IPS-NIHi7 (cell line): ENCODE measurements around the gene ELF4.
A peak's percentile ranks its signal among the peaks of the same experiment; 100 is the strongest.

ENCODE experiments used
- DNase-seq: peaks from one replicate; pipeline ENCODE4 v3.0.0; 2012; ENCODE audit warnings: mixed read lengths; ENCODE audit errors: extremely low spot score

Gene ELF4

DNA sequence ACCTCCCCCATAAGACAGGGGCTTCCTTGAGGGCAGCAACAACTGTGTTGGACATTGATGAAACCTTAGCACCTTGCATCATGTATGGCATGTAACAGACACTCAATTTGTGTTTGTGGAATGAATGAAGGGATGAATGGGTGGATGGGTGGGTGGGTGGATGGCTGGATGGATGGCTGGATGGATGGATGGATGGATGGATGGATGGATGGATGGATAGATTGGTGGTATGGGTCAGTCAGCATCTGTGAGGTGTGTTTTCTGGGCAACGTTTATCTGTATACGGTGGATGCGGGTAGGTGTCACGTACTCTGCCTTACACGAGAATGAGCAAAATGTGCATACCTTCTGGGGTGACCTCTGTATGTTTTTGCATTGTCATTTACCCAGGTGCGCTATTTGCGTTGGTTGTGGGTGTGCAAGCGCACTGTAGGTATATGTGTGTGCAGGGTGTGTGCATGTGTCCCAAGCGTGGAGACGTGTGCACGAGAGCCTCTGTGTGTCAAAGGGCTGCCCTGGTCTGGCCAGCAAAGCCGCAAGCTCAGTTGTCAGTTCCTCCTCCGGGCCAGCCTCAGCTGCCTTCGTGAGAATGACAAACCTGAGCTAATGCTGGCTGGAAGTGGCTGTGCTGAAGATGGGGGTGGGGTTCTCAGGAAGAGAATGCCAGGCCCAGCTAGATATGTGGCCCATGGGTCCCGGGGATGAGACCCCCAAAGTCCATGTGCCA lies 26.5 kb downstream of the ELF4 start:
- no peak for DNase-seq

DNA sequence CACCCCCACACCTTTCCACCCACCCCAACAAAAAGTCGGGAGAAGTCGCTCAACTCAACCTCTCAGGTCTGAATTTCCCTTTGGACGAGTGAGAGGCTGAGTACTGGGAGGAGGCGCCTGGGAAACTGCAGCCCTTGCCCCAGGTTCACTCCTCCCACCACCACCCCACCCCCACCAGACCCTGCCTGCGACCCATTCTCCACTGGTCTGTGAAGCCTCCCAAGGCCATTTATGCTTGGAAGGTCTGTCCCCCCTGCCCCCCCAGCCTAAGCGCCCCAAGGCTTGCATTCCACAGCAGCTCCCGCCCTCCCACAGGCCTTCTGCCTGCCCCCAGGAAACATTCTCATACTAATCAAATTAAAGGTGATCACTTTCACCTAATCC lies 27.2 kb downstream of the ELF4 start:
- DNase-seq = peak; percentile 68

DNA sequence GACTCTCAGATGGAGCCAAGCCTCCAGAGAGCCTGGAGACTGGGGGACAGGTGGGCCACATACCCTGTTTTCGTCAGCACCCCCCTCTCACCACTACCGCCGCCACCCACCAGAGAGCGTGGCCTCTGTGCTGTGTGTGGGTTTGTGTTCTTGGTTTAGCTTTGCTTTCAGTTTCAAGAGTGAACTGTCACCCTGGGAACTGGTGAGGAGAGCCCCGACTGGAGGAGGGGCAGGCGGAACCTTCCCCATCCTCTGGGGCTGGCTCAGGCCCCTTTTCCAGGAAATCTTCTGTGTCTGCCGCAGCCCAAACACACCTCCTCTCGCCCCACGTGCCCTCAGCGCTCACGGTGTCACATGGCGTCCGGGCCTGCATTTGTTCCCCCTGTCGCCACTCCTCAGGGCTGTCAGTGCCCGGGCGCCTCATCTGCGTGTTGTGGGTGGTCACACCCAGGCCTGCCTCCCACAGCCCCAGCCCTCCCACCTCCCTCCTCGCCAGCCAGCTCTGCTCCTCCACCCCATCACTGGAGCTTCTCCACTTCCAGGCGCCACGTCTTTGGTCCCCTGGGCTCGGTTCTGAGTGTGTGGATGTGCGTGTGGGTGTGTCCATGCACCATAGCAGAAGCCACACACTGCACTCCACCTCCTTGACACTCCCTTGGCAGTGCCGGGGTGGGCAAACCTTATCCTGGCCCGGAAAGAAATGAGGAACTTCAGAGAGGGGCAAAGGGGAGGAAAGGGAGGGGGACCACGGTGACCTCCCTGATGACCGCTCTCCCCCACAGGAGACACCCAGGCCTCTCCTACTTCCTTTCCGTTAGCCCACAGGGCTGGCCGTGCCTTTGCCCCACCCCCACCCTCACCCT lies 27.8 kb downstream of the ELF4 start:
- no peak for DNase-seq

DNA sequence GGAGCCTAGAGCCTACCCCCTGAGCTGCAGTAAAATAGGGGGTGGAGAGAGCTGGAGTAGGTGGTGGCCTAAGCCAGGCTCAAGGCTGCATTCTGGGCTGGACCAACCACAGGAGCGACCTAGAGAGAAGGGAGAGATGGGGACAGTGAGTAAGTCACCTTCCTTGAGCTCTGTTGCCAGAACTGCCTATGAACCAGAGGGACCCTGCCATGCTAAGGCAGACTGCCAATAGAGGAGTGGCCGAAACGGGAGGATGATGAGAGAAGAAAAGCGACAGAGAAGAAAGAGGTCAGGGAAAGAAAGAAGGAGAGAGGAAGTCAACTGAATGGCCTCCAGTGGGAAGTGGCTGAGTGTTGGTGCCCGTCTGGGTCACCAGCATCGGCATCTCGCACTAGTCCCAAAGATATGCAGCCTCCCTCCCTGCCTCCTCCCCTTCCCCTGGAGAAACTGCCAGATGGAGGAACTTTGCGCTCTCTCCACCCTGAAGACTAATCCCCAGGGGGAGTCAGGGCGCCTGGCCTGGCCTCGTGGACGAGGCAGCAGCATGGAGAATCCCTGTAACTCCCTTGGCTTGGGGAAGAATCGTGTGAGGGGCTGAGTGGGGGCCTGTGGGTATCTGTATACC lies 28.8 kb downstream of the ELF4 start:
- DNase-seq = no peak

DNA sequence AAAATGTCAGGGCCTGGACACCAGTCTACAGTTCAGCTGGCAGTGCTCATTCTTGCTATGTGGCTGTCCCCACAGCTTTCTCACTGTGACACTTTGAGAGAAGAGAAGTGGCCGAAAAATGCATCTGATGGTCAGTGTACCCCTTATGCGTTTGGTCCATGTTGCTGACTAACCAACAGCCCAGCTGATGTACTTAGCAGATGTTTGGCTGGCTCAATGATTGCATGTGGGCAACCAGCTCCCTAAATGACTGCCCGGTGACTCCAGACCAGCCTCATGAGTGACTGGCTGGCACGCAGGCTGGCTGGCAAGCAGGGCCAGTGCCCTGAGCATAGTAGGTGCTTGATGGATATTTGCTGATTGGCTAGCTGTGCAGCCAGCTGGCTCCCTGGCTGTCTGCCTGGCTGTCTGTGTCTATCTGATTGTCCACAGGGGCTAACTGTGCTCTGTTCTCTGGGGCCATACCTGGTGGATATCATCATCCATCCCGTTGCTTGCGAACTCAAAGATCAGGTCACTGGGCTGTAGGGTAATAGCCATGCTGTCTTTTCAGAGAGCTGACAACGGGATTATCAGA lies 29.4 kb downstream of the ELF4 start:
- DNase-seq = no peak

DNA sequence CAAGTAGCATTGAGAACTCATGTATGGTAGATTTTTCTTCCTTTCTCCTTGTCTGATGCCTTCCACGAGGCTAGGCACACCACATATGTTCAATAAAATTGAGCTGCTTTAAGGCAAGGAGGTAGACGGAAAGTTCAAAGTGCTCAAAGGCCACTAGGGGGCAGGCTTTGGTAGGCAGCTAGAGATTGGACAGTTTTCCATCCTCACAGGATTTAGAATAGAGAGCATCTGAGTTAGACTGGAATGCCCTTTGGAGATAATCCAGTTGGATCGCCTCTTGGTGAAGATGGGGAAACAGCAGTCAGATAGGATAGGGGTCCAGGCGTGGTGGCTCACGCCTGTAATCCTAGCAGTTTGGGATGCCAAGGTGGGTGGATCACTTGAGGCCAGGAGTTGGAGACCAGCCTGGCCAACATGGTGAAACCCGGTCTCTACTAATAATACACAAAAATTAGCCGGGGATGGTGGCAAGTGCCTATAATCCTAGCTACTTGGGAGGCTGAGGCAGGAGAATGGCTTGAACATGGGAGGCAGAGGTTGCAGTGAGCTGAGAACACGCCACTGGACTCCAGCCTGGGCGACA lies 30.4 kb downstream of the ELF4 start:
- peak; percentile 84 for DNase-seq

DNA sequence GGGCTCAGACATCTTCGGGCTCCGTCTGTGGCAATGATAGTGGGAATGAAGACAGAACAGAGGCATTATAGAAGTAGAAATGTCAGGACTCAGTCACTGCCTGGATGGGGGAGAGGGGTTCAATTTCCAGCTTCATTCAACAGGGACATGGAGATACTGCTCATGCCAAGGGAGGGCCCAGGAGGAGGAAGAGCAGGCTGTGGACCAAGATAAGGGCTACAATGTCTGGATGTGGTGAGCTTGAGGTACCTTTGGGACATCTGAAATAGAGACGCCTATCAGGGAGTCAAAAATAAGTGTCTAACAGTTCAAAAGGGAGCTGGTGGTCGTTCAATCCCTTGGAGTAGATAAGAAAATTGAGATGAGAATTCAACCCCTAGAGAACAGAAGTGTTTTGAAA lies 34.5 kb downstream of the ELF4 start:
- DNase-seq = no peak

DNA sequence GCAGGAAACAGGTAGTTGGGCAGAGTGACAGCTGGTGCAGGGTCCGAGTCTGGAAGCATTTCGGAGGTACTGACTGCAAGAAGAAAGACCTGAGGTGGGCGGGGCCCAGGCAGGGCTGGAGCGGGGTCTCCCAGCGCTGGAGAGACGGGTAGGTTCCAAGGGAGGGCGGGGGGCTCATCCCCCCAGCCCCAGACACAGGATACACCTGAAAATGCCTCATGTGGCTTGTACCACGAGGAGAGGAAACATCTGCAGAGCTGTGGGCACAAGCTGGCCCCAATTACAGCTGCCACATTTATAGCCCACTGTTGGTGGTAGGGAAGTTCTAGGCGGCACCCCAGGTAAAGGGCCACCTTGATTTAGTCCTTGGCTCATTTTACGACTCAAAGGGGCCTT lies 38.0 kb downstream of the ELF4 start:
- DNase-seq = no peak

DNA sequence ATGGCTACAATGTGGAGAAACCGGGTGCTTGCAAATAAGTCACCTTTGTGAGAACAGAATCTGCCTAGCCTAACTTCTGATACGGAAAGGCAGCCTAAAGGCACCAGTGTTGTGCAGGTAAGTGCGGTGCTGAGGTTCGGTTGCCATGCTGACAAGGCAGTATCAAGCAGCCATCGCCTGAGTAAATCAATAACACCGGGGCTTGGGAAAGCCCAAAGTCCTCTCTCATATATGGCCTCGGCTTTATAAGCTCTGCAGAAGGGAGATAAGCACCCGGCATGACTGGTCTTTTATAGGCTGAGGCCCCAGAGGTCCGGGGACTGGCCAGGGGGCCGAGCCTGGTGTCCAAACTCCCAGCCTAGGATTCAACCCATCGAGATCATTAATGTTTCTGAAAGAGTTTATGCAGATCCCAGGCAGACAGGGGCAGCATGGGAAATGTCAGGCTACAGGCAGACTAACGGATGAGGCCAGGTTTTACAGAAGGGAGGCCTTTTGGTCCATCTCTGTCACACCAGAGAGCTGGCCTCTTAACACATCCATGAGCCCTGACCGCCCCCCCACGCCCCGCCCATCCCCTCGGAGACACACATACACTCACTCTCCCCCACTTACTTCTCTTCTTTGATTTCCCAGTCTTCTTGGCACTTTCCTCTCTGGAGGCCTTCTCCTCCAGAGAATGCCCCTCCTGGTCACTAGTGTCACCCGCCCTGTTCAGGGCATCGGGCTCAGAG lies 38.5 kb downstream of the ELF4 start:
- DNase-seq = no peak

DNA sequence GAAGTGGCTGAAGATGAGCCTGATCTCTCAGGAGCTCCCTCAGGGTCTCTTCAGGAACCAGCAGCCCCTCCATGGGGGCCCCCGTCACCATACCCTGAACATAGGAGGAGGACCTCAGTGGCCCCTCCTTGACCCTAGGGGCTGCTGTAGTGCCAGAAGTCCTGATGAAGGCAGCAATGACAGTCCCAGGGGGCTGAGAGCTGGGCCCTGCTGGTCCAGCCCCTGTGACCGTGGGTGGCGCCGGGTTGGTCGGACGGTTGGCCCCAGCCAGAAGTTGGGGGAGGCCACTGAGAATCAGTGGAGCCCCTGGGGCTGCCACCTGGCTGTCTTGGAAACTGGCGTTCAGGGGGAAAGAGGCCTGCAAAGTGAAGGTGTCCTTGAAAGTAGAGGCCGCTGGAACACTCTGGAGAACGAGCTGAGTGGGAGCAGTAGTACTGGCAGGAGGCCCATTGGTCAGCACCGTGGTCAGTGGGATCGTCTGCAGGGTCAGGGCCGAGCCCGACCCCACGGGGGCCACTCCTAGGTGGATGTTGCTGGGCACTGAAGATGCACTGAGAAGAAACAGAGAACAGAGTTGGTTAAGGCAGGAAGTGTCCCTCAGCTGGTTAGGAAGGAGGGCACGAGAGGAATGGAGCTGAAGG lies 43.2 kb downstream of the ELF4 start:
- no peak for DNase-seq

DNA sequence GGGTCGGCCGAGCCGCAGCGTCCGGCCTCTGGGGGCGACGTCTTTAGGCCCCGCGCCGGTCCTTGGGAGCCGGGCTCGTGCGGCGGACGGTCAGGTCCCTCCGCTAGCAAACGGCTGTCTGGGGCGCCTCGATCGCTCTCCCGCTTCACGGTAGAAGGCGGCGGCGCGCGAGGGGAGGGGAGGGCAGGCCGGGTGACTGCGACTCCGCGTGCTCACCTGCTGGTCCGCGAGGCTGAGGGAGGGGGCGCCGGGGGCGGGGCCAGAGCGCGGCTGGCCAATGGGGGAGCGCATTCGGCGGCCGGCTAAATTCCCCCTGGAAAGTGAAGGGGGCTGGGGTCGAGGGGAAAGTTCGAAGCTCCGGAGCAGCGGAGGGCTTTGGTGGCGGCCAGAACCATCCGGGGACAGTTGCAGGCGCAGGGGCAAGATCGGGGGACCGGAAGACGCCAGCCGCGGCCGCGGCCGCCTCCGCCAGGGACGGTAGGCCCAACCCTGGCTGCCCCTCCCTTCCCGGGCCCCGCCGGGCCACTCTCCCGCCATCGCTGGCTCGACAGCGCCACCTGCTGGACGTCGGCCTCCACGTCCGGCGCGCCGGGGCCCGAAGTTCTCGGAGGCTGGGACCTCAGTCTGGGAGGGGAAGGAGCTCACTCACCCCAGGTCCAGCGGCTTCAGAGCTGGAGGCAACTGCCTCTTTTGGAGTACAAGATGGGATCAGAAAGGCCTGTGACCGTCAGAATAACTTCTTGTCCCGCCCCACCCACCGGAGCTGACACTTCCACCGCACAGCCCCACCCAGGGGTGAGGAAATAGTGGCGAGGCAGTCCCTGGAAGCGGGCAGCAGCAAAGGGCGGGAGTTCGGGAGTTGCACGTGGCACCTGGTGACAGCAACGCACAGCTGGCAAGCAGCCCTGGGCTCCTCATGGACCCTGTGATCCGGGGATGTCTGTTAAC lies 49.9 kb downstream of the ELF4 start:
- peak; percentile 98 for DNase-seq

DNA sequence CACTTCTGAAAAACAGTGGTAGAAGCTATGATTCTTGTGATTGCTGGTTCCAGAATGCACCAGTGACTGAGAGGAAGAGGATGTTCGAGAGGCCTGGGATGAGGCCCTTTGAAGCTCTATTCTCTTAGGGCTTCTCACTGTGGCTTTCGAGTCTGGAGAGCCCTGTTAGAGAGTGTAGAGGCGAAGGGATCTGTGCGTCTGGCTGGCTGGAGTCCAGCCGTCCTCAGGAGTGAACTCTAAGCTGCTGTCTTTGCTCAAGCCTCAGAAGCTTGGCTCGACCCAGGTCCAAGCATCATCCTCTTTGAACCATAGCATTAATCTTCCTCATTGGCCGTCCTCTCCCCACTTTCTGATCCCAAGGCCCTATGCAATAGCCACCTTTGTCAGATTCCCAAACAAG lies 51.6 kb downstream of the ELF4 start:
- no peak for DNase-seq

DNA sequence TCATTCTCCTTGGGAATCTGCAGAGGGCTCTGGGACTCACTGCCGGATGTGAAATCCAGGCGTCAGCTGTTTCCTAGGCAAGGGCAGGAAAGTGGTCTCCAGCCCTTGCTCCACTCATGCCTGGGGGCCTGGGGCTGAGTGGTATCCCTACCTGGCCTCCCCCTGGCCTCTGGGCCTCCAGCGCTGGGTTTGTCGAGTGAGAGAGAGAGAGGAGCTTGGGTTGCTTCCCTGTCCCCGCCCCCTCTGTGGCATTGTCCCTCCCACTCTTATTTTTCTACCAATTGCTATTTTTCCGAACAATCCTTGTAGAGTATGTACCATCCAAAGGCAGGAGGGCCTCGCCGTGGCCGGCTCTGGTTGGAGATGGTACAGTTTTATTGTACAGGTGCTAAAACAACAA lies 53.1 kb downstream of the ELF4 start:
- DNase-seq = peak; percentile 42

DNA sequence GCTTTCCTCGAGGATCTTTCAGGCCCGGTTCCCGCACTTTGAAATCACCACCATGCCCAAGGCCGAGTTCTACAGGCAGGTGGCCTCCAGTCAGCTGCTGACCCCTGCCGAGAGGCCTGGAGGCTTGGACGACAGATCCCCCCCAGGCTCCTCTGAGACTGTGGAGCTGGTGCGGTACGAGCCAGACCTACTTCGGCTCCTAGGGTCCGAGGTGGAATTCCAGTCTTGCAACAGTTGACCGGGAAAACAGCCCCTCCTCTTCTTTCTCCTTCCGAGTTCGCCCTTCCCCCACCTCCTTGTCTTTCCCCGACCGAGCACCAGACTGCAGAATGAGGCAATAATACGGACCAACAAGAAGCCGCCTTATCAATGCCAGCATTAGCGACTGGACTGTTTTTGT lies 54.4 kb downstream of the ELF4 start:
- DNase-seq = peak; percentile 68

DNA sequence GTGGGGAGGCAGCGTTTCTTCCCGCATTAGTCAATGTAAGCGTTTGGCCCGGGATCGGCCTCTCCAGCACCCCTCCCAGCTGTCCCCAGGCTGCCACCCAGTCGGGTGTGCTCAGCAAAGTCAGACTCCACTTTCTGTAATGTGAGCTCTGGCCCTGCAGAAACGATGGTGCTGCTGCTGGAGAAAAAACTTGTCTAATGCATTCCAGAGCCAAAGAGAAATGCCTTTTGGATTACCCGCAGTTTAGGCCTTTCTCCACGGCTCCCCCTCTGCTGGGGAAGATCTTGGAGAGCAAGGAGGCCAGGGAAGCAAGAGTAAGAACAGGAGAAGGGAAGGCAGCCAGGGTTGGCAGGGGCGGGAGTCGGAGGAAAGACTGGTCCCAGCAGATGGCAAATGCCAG lies 55.2 kb downstream of the ELF4 start:
- peak; percentile 36 for DNase-seq

DNA sequence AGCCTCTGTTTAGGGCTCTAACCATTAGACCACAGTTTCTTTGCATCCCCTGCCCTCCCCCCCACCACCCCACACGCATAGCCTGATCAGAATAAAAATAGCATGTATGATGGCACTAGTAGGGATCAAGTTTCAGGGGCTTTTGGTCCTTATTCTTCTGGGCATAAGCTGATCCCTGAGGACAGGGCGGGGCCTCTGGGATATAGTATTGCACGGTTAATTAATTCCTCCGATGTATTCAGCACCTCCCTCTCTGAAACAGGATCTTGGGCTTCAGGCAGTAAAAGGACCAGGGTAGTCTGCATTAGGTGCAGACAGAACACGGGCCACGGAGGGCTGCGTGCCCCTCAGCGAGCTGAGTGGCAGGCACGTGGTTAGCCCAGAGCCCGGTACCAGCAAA lies 57.1 kb downstream of the ELF4 start:
- no peak for DNase-seq

DNA sequence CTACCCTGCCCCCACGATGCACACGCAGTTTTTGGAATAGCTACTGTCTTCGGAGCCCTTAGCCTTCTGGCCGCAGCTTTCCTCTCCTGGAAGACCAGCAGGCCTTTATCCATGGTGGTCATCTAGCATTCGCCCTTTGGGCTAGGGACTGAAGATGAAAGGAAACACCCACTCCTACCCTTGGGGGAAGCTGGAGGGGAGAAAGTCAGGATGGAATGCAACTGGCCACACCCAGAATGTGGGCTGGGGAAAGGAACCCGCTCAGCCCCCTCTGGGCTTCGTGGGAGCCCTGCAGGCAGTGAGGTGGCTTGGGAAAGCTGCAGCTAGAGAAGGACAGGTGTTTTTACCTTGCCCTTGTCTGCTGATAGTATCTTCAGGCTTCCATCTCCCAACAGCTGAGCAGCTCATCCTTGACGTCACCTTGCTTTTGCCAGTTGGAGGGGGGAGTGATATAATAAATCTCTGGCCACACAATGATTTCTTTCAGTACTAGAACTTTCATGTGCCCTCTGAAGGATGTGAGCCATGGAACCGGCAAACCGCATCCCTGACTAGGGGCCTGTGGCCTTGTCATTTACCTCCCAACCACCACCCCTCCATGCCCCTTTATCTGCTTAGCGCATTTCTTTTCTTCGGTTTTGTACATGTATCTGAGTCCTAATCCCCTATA lies 59.0 kb downstream of the ELF4 start:
- no peak for DNase-seq

DNA sequence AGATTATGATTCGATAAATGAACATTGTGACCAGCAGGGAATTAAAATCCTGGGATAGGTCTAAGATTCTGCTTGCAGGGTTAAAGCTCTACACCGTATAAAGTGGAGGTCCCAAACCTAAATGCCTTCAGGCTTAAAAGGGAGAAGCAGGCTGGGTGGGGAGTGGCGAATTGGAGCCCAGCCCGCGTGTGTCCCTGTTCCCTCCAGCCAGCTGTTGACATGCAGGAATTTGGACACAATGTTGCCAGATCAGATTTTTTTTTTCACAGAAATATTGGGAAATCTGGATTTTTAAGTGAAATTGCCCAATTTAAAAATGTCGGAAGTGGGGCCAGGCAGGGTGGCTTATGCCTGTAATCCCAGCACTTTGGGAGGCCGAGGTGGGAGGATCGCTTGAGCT lies 60.5 kb downstream of the ELF4 start:
- DNase-seq = no peak

DNA sequence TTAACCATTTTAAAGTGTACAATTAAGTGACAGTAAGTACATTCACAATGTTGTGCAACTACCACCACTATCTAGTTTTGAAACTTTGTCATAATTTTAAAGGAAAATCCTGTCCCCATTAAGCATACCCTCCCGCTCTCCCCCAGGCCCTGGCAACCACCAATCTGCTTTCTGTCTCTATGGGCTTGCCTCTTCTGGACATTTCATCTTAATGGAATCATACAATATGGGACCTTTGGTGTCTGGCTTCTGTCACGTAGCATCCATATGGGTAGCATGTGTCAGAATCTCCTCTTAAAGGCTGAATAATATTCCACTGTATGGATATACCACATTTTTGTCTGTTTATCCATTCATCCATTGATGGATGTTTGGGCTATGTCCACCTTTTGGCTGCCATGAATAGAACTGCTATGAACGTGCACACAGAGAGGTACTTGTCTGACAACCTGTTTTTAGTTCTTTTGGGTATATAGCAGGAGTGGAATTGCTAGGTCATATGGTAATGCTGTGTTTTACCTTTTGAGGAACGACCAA lies 61.5 kb downstream of the ELF4 start:
- DNase-seq = no peak
